KMS-11 (cell line): ENCODE measurements around the gene YWHAQ.

ENCODE experiments used
- H2AFZ ChIP-seq: fragments of 200-600 bp; sonication (generic); 2 replicates; pipeline ENCODE4 v1.6.1; 2016; ENCODE audit warnings: antibody characterized with exemption, mixed run types, low read depth
- H3K27ac ChIP-seq: fragments of 200-600 bp; sonication (generic); 2 replicates; pipeline ENCODE4 v1.6.1; 2016; ENCODE audit warnings: mild to moderate bottlenecking, mixed run types
- H3K27me3 ChIP-seq: fragments of 200-600 bp; sonication (generic); 2 replicates; pipeline ENCODE4 v1.6.1; 2017; ENCODE audit warnings: mild to moderate bottlenecking, low read depth, mixed run types, moderate library complexity; ENCODE audit not compliant: insufficient read depth
- H3K36me3 ChIP-seq: fragments of 200-600 bp; sonication (generic); 2 replicates; pipeline ENCODE4 v1.6.1; 2017; ENCODE audit warnings: mild to moderate bottlenecking, mixed run types; ENCODE audit not compliant: insufficient read depth
- H3K4me1 ChIP-seq: fragments of 200-600 bp; sonication (generic); 2 replicates; pipeline ENCODE4 v1.6.1; 2016; ENCODE audit warnings: mild to moderate bottlenecking, low read depth, mixed run types; ENCODE audit not compliant: poor library complexity, severe bottlenecking
- H3K4me2 ChIP-seq: fragments of 200-600 bp; sonication (generic); 2 replicates; pipeline ENCODE4 v1.7.0; 2016; ENCODE audit warnings: mild to moderate bottlenecking, mixed run types
- H3K4me3 ChIP-seq: fragments of 200-600 bp; sonication (generic); IDR thresholded peaks from 2 replicates; pipeline ENCODE4 v1.6.1; 2017; ENCODE audit warnings: low read depth, low read length, mixed read lengths; ENCODE audit not compliant: insufficient read depth
- H3K79me2 ChIP-seq: fragments of 200-600 bp; sonication (generic); 2 replicates; pipeline ENCODE4 v1.6.1; 2016; ENCODE audit warnings: low read depth, mixed run types; ENCODE audit not compliant: insufficient read depth
- H3K9ac ChIP-seq: fragments of 200-600 bp; sonication (generic); 2 replicates; pipeline ENCODE4 v1.6.1; 2016; ENCODE audit warnings: mild to moderate bottlenecking, mixed run types
- H4K20me1 ChIP-seq: fragments of 200-600 bp; sonication (generic); 2 replicates; pipeline ENCODE4 v1.6.1; 2016; ENCODE audit warnings: mild to moderate bottlenecking, mixed run types; ENCODE audit not compliant: insufficient read depth
- TF ChIP-seq, protein P1 (sequence below): fragments of 200-600 bp; sonication (generic); conservative IDR thresholded peaks from 2 replicates; pipeline ENCODE4 v1.6.1; 2017; ENCODE audit warnings: low read depth, mild to moderate bottlenecking, antibody characterized with exemption, low read length, moderate library complexity, mixed read lengths

Gene YWHAQ

DNA sequence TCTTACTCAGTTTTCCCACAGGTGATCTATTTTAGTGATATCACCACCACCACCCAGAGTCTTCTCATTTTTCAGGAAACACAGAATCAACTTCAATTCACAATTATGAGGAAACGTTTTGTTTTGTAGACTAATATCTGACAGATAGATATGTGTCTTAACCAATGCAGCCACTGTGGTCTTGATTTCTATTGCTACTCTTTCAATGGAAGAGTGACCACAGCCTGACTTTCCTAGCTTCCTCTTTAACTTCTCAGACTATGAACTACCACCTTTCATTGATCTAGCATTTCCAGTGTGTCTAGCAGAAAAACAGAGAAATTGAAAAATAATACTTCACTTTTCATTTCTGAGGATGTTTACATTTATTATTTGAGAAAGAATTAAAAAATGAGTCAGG, 95.6 kb downstream of the YWHAQ start:
- Histone ChIP-seq H4K20me1 (no peaks in the 10 kb centered on the region), H3K4me1 (peaks cover 9% of the 10 kb centered on the region), H3K36me3 (no peaks in the 10 kb centered on the region), H3K9ac (no peak overlapping the region), H2AFZ (no peak overlapping the region), H3K4me2 (no peak overlapping the region), H3K4me3 (no peak overlapping the region), H3K27me3 (no peaks in the 10 kb centered on the region), H3K79me2 (no peaks in the 10 kb centered on the region), H3K27ac (no peak overlapping the region)
- TF ChIP-seq, protein P1, sequence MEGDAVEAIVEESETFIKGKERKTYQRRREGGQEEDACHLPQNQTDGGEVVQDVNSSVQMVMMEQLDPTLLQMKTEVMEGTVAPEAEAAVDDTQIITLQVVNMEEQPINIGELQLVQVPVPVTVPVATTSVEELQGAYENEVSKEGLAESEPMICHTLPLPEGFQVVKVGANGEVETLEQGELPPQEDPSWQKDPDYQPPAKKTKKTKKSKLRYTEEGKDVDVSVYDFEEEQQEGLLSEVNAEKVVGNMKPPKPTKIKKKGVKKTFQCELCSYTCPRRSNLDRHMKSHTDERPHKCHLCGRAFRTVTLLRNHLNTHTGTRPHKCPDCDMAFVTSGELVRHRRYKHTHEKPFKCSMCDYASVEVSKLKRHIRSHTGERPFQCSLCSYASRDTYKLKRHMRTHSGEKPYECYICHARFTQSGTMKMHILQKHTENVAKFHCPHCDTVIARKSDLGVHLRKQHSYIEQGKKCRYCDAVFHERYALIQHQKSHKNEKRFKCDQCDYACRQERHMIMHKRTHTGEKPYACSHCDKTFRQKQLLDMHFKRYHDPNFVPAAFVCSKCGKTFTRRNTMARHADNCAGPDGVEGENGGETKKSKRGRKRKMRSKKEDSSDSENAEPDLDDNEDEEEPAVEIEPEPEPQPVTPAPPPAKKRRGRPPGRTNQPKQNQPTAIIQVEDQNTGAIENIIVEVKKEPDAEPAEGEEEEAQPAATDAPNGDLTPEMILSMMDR, result no peak
